ENCODE results near the gene GULP1. TPM values are rescaled to one million over a fixed set of nuclear protein-coding genes. Genes with fewer than 3 reads are reported as not detected.

Gene GULP1
- total and polyA plus RNA-seq, 2 of the 4 experiments (the other 2 are of a cell fraction), result 24.4 to 40.1 TPM

GRCh38 chr2:188404341-188405004 is 112.8 kb downstream of the GULP1 start (continued):
- no peak for TF ChIP-seq MAFK (IDR thresholded peaks at IDR 0.05; ENCODE audit: low read depth, low read length)
- TF ChIP-seq POLR2A (IDR thresholded peaks at IDR 0.05; ENCODE audit: low read depth, low read length), result no peak

GRCh38 chr2:188406414-188406813 is 114.7 kb downstream of the GULP1 start:
- H3K9me1 ChIP-seq (ENCODE audit: insufficient read depth, low read length), result peaks cover 7% of the 10 kb centered on the region; the same call in 1 of the 2 replicates
- TF ChIP-seq NFE2L2 (IDR thresholded peaks at IDR 0.05; ENCODE audit: low read depth, low read length), result no peak
- TF ChIP-seq MXI1 (IDR thresholded peaks at IDR 0.05; ENCODE audit: borderline replicate concordance, low read depth, low read length), result no peak
- TF ChIP-seq RCOR1 (IDR thresholded peaks at IDR 0.05; ENCODE audit: insufficient replicate concordance, low read length), result no peak
- TF ChIP-seq CEBPB (IDR thresholded peaks at IDR 0.05; ENCODE audit: low read depth, low read length), result no peak
- TF ChIP-seq POLR2A (IDR thresholded peaks at IDR 0.05; ENCODE audit: low read depth, low read length), result no peak
- no peak for TF ChIP-seq RFX5 (IDR thresholded peaks at IDR 0.05; ENCODE audit: low read depth, low read length)
- TF ChIP-seq USF2 (IDR thresholded peaks at IDR 0.05; ENCODE audit: low read depth, low read length), result no peak
- no peak for TF ChIP-seq MAFK (IDR thresholded peaks at IDR 0.05; ENCODE audit: low read depth, low read length)
- no peak for TF ChIP-seq BHLHE40 (IDR thresholded peaks at IDR 0.05; ENCODE audit: low read depth, low read length)
- no peak for TF ChIP-seq RAD21 (IDR thresholded peaks at IDR 0.05; ENCODE audit: low read length)
- TF ChIP-seq CHD1 (IDR thresholded peaks at IDR 0.05; ENCODE audit: low read depth, low read length), result no peak
- no peak for TF ChIP-seq MAZ (IDR thresholded peaks at IDR 0.05; ENCODE audit: borderline replicate concordance, low read depth, low read length)
- no peak for TF ChIP-seq FOS (IDR thresholded peaks at IDR 0.05; ENCODE audit: low read depth, low read length)
- TF ChIP-seq CTCF (conservative IDR thresholded peaks at IDR 0.05; ENCODE audit: low read depth, low read length), result no peak

More at GRCh38 chr2:188406414-188406813, 114.7 kb downstream of the GULP1 start:
- Histone ChIP-seq H2BK15ac (ENCODE audit: low read depth, low read length) (no peak overlapping the region), H3K4me3 (ENCODE audit: insufficient read depth, low read depth, low read length) (no peak overlapping the region), H3K23ac (ENCODE audit: low read depth, low read length) (no peak overlapping the region), H3K9ac (ENCODE audit: low read depth, low read length) (no peak overlapping the region), H3K36me3 (ENCODE audit: control insufficient read depth, insufficient read depth, low read length) (no peaks in the 10 kb centered on the region), H2AK9ac (replicated peaks; ENCODE audit: low read depth, low read length, poor library complexity) (no peak overlapping the region), H3K4me1 (ENCODE audit: control insufficient read depth, insufficient read depth, low read length) (peaks cover 12% of the 10 kb centered on the region), H3K56ac (ENCODE audit: extremely low read depth, insufficient read depth, low read length) (no peak overlapping the region), H4K5ac (ENCODE audit: low read depth, low read length) (no peak overlapping the region), H3K18ac (ENCODE audit: low read depth, low read length) (no peak overlapping the region), H3K4ac (ENCODE audit: low read depth, low read length) (no peak overlapping the region), H3K27ac (ENCODE audit: insufficient read depth, low read length) (no peak overlapping the region), H3K27me3 (ENCODE audit: control insufficient read depth, insufficient read depth, low read length) (no peaks in the 10 kb centered on the region), H2AK5ac (ENCODE audit: low read depth, low read length) (no peak overlapping the region), H4K20me1 (ENCODE audit: insufficient read depth, low read length) (no peaks in the 10 kb centered on the region; the same call in 1 of the 2 replicates), H4K8ac (ENCODE audit: low read depth in 2 of 2, low read length in 2 of 2) (no peak overlapping the region), H2BK5ac (ENCODE audit: low read depth, low read length, poor library complexity, severe bottlenecking) (no peak overlapping the region), H3K4me2 (ENCODE audit: low read depth, low read length) (no peak overlapping the region), H3K79me1 (ENCODE audit: low read depth in 1 of 2, low read length in 2 of 2) (peaks cover 4 to 24% of the 10 kb centered on the region in 2 experiments; a peak in 3 of 4 replicates), H3K14ac (replicated peaks; ENCODE audit: low read depth, low read length) (no peak overlapping the region), H2AFZ (replicated peaks; ENCODE audit: low read length, poor library complexity) (no peak overlapping the region), H4K91ac (ENCODE audit: insufficient read depth, low read depth, low read length) (no peak overlapping the region), H2BK20ac (ENCODE audit: low read depth, low read length) (no peak overlapping the region), H3K9me3 (ENCODE audit: control insufficient read depth, insufficient read depth, low read length) (peaks cover 4% of the 10 kb centered on the region), H2BK120ac (ENCODE audit: low read depth, low read length) (no peak overlapping the region)
- ChIA-PET CTCF (no interaction called here), POLR2A (ENCODE audit: unreplicated experiment) (no interaction called here)
- intact Hi-C loops (cut with micrococcal nuclease), result no loop called here
- BruUV-seq (replicated peaks), result no TSS peak
- WGBS, 2 experiments (ENCODE audit: extremely low coverage in 2 of 2, insufficient read length in 1 of 2), result no CpG with 5 or more reads among the region's 1 CpG
- ATAC-seq (ENCODE audit: low read depth), result no peak
- dilution Hi-C loops (cut with HindIII; ENCODE audit: low sequenced_read_pairs, unreplicated experiment), result no loop called here
- in situ Hi-C loops (cut with MboI; ENCODE audit: low sequenced_read_pairs), result no loop called here
- no peak for DNase-seq
